GM18498 (cell line): Measurements from ENCODE around the gene KBTBD13.
"Not testable (repeated sequence)": the region's sequence is repeated elsewhere in the genome, so short reads cannot be mapped to it uniquely, and the experiment has no call there.

Experiments used
- ATAC-seq: cut with Tn5 transposase; IDR thresholded peaks from one replicate; pipeline ENCODE4 v1.9.1; 2021; ENCODE audit warnings: mild to moderate bottlenecking, moderate library complexity; ENCODE audit not compliant: unreplicated experiment

KBTBD13 gene

GRCh38 chr15:65087873-65088642, 11.5 kb downstream of the KBTBD13 start:
- ATAC-seq: no peak

DNA sequence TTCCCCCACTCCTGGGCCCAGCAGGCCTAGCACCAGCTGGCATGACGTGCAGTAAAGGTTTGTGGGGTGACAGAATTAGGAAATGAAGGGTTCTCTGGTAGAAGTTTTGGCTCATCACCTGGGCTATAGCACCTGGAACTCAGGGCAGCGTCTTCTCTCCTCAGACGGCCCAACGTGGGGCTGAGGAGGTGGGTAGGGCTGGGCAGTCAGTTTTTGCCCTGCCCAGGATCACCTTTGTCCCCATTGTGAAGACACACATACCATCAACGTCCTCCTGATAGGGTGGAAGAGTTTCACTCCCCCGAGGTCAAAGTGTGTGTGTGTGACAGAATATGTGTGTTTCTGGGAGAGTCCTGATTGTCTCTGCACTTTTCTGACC, 12.1 kb downstream of the KBTBD13 start:
- ATAC-seq: no peak

DNA sequence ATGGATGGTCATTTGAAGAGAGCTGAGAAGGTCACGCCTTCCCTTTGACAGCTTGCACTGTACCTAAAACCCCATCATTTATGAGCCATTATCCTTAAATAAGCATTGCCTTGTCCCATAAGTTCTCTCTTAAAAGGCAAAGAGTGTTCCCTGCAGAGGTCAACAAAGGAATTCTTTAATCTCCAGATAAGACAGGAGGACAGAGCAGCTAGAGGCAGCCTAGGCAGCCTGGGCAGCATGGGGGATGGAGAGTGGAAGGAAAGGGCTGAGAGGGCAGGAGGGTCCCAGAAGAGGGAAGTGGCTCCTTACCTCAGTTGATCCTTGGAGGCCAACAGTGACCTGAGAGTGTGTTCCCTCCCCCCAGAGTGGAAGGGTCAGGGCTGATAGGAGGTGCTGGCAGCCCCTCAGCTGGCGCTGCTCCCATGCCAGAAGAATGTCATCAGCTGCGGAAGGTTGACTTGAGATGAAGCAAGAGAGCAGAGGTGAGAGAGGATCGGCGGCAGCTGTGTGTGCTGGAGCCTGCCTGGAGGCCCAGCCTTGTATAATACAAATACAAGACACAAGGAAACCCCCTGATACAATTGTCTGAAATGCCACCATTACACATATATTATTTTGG, 12.8 kb downstream of the KBTBD13 start:
- ATAC-seq: no peak

- no peak for ATAC-seq
Observed at GRCh38 chr15:65091946-65092770, 15.6 kb downstream of the KBTBD13 start.

DNA sequence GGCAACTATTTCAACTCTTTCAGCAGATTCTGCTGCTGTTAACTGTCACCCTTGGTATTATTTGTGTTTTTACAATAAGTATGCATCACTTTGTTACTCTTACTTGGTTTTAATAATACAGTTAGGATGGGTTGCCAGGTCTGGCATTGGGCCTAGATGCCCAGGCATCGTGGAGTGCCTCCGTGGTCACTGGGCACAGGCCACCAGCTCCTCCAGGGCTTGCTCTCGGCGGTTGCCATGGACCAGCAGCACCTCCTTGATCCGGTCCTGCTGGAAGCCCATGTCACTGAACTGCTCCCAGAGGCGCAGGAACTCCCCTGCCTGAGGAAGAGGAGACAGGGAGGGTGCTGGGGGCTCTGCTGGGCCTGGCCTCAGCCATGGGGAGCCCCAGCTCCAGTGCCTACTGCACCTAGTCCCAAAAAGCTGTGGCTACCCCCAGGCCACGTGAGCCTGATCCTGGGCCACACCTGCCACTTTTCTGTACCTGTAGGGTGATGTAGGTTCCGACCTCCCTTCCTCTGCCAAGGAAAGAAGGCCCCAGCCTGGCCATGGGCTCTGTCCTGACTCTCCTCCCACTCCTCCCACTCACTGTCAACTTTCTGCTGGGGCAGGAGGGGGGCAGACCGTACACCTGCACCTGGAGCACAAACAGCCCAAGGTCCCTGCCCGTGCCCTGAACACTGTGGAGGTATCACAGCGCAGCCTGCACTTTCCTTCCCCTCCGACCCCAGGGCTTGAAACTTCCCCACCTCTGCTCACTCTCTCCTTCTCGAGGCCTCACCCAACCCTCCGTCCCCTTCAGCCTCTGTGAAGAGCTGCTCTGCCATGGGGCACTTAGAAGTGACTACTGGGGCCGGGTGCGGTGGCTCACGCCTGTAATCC, 16.6 kb downstream of the KBTBD13 start:
- ATAC-seq: no peak

GRCh38 chr15:65093793-65094170, 17.2 kb downstream of the KBTBD13 start:
- not testable (repeated sequence) for ATAC-seq

GRCh38 chr15:65094294-65094995, 17.9 kb downstream of the KBTBD13 start:
- no peak for ATAC-seq

GRCh38 chr15:65095011-65095746, 18.6 kb downstream of the KBTBD13 start:
- no peak for ATAC-seq

GRCh38 chr15:65095747-65096104, 19.2 kb downstream of the KBTBD13 start:
- no peak for ATAC-seq

GRCh38 chr15:65096481-65097385, 20.2 kb downstream of the KBTBD13 start:
- no peak for ATAC-seq

GRCh38 chr15:65097651-65098263, 21.2 kb downstream of the KBTBD13 start:
- ATAC-seq: no peak

- ATAC-seq: no peak
Observed at GRCh38 chr15:65099336-65099735, 22.8 kb downstream of the KBTBD13 start.

DNA sequence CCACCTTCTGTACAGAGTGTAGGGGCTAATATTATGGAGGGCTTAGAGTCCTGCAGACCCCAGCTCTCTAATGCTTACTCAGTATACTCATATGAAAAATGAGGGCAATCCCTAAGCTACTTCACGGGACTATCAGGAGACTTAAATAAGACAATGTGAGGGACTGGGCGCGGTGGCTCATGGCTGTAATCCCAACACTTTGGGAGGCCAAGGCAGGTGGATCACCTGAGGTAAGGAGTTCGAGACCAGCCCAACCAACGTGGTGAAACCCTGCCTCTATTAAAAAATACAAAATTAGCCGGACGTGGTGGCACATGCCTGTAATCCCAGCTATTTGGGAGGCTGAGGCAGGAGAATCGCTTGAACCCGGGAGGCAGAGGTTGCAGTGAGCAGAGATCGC, 23.3 kb downstream of the KBTBD13 start:
- ATAC-seq: not testable (repeated sequence)

GRCh38 chr15:65100442-65100841, 23.9 kb downstream of the KBTBD13 start:
- no peak for ATAC-seq

DNA sequence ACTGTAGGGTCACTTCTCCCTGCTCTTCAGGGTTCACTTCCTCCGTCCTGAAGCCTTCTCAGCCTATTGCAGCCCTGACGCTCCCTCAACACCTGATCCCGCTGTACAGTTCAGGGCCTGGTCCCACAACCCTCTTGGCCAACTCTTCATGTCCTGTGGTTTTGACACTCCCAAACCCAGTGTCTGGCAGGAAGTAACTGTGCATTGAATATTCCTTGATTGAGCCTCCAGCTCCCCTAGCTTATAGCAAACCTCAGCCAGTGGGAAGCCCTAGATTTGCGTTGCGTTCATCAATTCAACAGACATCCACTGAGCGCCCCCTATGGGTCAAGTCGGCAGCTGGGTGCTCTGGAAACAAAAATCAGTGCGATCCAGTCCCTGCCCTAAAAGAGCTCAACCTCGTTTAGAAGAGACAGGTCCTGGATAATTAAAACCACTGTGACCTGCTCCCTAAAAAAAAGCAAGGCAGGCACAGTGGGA, 24.9 kb downstream of the KBTBD13 start:
- no peak for ATAC-seq

GRCh38 chr15:65101891-65102708, 25.6 kb downstream of the KBTBD13 start:
- ATAC-seq: no peak

DNA sequence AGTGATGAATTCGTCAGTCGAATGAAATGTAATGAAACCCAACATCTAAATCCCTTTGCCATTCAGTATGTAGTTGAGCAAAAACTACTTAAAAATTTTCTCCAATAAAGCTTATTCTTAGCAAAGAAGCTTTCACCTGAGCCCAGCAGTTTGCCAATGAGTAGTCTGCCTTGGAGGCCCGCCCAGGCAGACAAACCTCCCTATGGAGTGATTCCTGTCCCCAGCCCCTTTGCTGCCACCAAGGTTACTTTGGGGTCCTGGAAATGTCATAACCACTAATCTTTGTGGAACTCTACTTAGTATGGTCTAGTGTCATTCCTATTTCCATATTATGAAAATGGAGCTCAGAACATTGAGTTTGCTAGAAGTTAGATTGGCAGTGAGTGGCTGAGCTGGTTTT, 26.4 kb downstream of the KBTBD13 start:
- ATAC-seq: no peak
